ELR (cell line): ENCODE results near the gene CCL4.
"Not testable (repeated sequence)": the region's sequence is repeated elsewhere in the genome, so short reads cannot be mapped to it uniquely, and the experiment has no call there.

Experiments
- DNase-seq: peaks from one replicate; pipeline ENCODE4 v3.0.0-alpha.2; 2015; ENCODE audit warnings: low read depth

The CCL4 gene

GRCh38 chr17:36087897-36088572 is 15.6 kb upstream of the CCL4 start:
- DNase-seq, result not testable (repeated sequence)

- DNase-seq, result no peak
Measured at GRCh38 chr17:36088670-36089338, 14.8 kb upstream of the CCL4 start.

- no peak for DNase-seq
Measured at GRCh38 chr17:36089339-36089865, 14.2 kb upstream of the CCL4 start.

- peak; percentile 31 for DNase-seq
Measured at GRCh38 chr17:36089888-36090836, 13.5 kb upstream of the CCL4 start, which contains the start of gene CCL3. CCL3 (minus strand) TSS chr17:36090143; CDS start chr17:36090058, 85 bp downstream.

GRCh38 chr17:36092230-36092629 is 11.4 kb upstream of the CCL4 start:
- no peak for DNase-seq

GRCh38 chr17:36092715-36093114 is 10.9 kb upstream of the CCL4 start:
- not testable (repeated sequence) for DNase-seq

GRCh38 chr17:36094232-36094631 is 9.4 kb upstream of the CCL4 start:
- DNase-seq, result no peak

GRCh38 chr17:36094746-36095145 is 8.9 kb upstream of the CCL4 start:
- no peak for DNase-seq

GRCh38 chr17:36095992-36096391 is 7.6 kb upstream of the CCL4 start:
- no peak for DNase-seq

GRCh38 chr17:36099004-36099403 is 4.6 kb upstream of the CCL4 start:
- DNase-seq, result not testable (repeated sequence)

GRCh38 chr17:36104246-36104645 is 619 bp downstream of the CCL4 start:
- not testable (repeated sequence) for DNase-seq

GRCh38 chr17:36104701-36105181 is 1.1 kb downstream of the CCL4 start:
- DNase-seq, result no peak

- DNase-seq, result no peak
Measured at GRCh38 chr17:36105781-36106492, 2.3 kb downstream of the CCL4 start.

- no peak for DNase-seq
Measured at GRCh38 chr17:36106493-36106835, 2.8 kb downstream of the CCL4 start.

- DNase-seq, result no peak
Measured at GRCh38 chr17:36107660-36108059, 4.0 kb downstream of the CCL4 start.

GRCh38 chr17:36108265-36108664 is 4.6 kb downstream of the CCL4 start:
- DNase-seq, result not testable (repeated sequence)

- no peak for DNase-seq
Measured at GRCh38 chr17:36111068-36111490, 7.5 kb downstream of the CCL4 start.

GRCh38 chr17:36112572-36112971 is 8.9 kb downstream of the CCL4 start:
- no peak for DNase-seq

- not testable (repeated sequence) for DNase-seq
Measured at GRCh38 chr17:36113131-36113530, 9.5 kb downstream of the CCL4 start.

- DNase-seq, result peak; percentile 12
Measured at GRCh38 chr17:36114971-36115648, 11.5 kb downstream of the CCL4 start.

GRCh38 chr17:36115649-36115977 is 12.0 kb downstream of the CCL4 start:
- not testable (repeated sequence) for DNase-seq
